Tongue (tissue), 2 donors: ENCODE results near the gene RAB11FIP2. TPM values are rescaled to one million over a fixed set of nuclear protein-coding genes. Genes with fewer than 3 reads are reported as not detected.

Source experiments
- DNase-seq: peaks from one replicate; pipeline ENCODE4 v3.0.0-alpha.2; 2015
- total RNA-seq: library from RNA; depleted of rRNA; stranded (reverse); fragments of >200 nt; gene quantifications from one replicate; pipeline ENCODE4 v1.2.3, GENCODE V29; 2014

RAB11FIP2 gene
- total RNA-seq, 1 donor from 2014 or later = 36.8 TPM

GRCh38 chr10:117980755-117981702 lies 65.7 kb downstream of the RAB11FIP2 start:
- DNase-seq = no peak

DNA sequence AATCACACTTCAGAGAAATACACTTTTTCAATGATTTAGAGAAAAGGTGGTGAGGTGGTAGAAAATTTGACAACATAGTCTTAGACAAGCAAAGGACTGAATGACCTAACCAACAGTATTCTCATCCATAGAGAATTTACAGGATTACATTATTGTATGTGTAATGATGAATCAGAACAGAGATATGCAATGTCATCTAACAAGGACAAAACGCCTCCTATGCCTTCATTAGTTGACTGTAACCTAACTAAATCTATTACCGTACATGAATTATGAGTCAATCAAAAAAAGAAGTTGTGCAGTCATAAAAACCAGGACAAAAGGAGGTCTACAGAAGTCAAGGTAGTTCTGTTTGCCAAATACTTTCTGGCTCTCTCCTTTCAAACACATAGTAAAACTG lies 66.5 kb downstream of the RAB11FIP2 start:
- DNase-seq = no peak

GRCh38 chr10:117972168-117972837 lies 74.4 kb downstream of the RAB11FIP2 start:
- DNase-seq = peak; percentile 74

- DNase-seq = no peak
Measured at GRCh38 chr10:117970962-117971361, 75.8 kb downstream of the RAB11FIP2 start.

- no peak for DNase-seq
Measured at GRCh38 chr10:117969592-117969991, 77.1 kb downstream of the RAB11FIP2 start.

- DNase-seq = peak; percentile 8
Measured at GRCh38 chr10:117968354-117969182, 78.2 kb downstream of the RAB11FIP2 start.

GRCh38 chr10:117967149-117967650 lies 79.5 kb downstream of the RAB11FIP2 start:
- DNase-seq = no peak

GRCh38 chr10:117965984-117966383 lies 80.8 kb downstream of the RAB11FIP2 start:
- DNase-seq = no peak

DNA sequence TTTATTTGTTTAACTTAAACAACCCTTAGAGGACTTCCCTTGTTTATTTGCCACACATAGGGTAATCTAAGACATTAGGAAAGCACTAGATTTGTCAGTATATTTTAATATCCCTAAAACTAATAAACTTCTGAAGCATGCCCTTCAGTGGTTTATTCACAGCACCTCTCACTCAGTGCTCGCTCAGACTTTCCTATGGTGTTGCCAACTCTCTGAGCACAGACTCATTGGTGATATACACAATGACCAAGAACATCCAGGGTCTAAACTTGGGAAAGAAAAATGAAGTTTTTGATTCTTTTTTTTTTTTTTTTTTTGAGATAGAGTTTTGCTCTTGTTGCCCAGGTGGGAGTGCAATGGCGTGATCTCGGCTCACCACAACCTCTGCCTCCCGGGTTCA lies 82.2 kb downstream of the RAB11FIP2 start:
- no peak for DNase-seq

DNA sequence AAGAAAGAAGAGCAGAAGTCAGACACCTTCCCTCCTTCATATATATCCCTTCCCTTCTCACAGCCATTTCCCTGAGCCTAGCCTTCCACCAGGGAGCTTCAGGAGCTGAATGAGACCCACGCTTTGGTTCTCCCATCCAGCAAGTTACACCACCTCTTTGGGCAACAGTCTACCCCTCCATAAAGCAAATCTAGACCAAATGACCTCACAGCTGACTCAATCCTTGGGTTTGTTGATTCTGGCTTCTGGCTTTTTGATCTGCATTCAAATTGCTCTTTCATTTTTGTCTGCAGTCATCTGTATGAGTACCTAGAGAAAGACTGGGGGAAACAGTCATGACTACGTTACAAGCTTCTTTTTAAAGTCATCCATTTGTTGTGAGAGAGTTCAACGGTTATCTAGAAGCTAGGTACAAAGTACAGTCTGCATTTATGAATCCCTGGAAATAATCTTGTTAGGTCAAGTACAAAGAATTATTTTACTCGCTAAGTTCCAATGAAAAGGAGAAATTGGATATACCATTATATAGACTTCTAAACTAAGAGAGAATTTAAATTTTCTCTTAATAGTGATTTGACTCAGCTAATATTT lies 86.3 kb downstream of the RAB11FIP2 start:
- no peak for DNase-seq

DNA sequence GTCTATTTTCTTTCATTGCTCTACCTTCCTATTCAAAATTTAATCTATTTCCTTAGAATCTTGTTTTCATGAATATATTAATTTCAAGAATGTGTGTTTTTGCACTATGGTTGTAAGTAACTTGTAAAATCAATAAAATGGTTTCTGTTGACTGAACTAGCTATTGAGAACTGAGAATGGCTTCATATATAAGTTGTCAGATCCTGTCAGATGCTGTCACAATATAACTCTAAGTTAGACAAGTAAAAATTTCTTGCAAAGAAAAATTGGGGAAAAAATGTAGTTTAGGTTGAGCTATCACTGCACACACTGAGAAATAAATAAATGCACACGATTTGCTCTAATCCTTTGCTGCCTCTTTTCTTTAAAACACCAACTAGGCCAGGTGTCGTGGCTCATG lies 89.8 kb downstream of the RAB11FIP2 start:
- DNase-seq = no peak

DNA sequence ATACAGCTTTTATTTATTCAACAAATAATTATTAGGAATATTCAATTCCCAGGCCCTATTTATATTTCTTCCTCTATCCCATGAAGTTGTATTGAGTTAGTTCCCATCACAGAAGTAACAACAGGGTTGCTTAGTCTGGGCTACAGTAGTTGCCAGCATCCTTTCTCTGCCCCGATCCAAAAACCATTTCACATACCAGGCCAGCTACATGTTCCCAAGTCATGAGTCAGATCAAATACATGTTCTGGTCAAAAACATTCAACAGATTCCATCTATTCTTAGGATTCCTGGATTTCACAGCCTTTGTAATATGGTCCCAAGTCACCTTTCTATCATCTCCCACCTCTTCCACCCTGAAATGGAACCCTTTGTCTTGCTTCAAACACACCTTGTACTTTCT lies 91.6 kb downstream of the RAB11FIP2 start:
- DNase-seq = no peak
